Fibroblast of lung (primary cell): Measurements from ENCODE around the gene SERPINC1. TPM values are rescaled to one million over a fixed set of nuclear protein-coding genes. Genes with fewer than 3 reads are reported as not detected.
"Not testable (repeated sequence)": the region's sequence is repeated elsewhere in the genome, so short reads cannot be mapped to it uniquely, and the experiment has no call there.

Experiments
- DNase-seq, 2 donors: peaks; one replicate each; pipeline versions ENCODE4 v3.0.0 to v3.0.0-alpha.2; 2010; ENCODE audit warnings: low read depth in 2 of 2
- H2AFZ ChIP-seq: 2 replicates; pipeline ENCODE4 v1.5.1; 2012; ENCODE audit warnings: low read length, control low read depth, inconsistent platforms
- H3K27ac ChIP-seq: 2 replicates; pipeline ENCODE4 v1.5.1; 2011; ENCODE audit warnings: low read length, control low read depth; ENCODE audit not compliant: insufficient read depth
- H3K27me3 ChIP-seq: 2 replicates; pipeline ENCODE4 v1.5.1; 2011; ENCODE audit warnings: mild to moderate bottlenecking, low read length; ENCODE audit not compliant: control insufficient read depth, insufficient read depth
- H3K36me3 ChIP-seq: 2 replicates; pipeline ENCODE4 v1.5.1; 2011; ENCODE audit warnings: low read length; ENCODE audit not compliant: control insufficient read depth, insufficient read depth
- H3K4me1 ChIP-seq: 2 replicates; pipeline ENCODE4 v1.5.1; 2011; ENCODE audit warnings: low read length; ENCODE audit not compliant: control insufficient read depth, insufficient read depth; ENCODE audit errors: extremely low read depth
- H3K4me2 ChIP-seq: 2 replicates; pipeline ENCODE4 v1.5.1; 2011; ENCODE audit warnings: low read length, control low read depth; ENCODE audit not compliant: insufficient read depth; ENCODE audit errors: extremely low read depth
- H3K4me3 ChIP-seq, 4 experiments: fragments of 200-600 bp in 1 of 4; sonication (generic) in 1 of 4; replicated peaks in 1 of 4; 2 replicates each; pipeline ENCODE4 v1.5.1; 2011 to 2016; ENCODE audit warnings: low read length in 4 of 4, low read depth in 3 of 4, mild to moderate bottlenecking in 3 of 4, control low read depth in 2 of 4, inconsistent platforms in 1 of 4, mixed read lengths in 1 of 4; ENCODE audit not compliant: insufficient read depth in 1 of 4; ENCODE audit errors: control extremely low read depth in 1 of 4
- H3K79me2 ChIP-seq: 2 replicates; pipeline ENCODE4 v1.5.1; 2012; ENCODE audit warnings: mild to moderate bottlenecking, low read length, inconsistent platforms; ENCODE audit not compliant: control insufficient read depth, insufficient read depth
- H3K9ac ChIP-seq: 2 replicates; pipeline ENCODE4 v1.5.1; 2011; ENCODE audit warnings: mild to moderate bottlenecking, low read length, control low read depth; ENCODE audit not compliant: insufficient read depth
- H3K9me3 ChIP-seq: 2 replicates; pipeline ENCODE4 v1.5.1; 2012; ENCODE audit warnings: low read depth, low read length; ENCODE audit not compliant: control insufficient read depth, insufficient read depth
- H4K20me1 ChIP-seq: 2 replicates; pipeline ENCODE4 v1.5.1; 2011; ENCODE audit warnings: low read length; ENCODE audit not compliant: control insufficient read depth, insufficient read depth; ENCODE audit errors: extremely low read depth
- CTCF ChIP-seq, 2 donors: IDR thresholded peaks in 1 of 2; conservative IDR thresholded peaks in 1 of 2; 1 replicate in 1 of 2; 2 replicates in 1 of 2; pipeline ENCODE4 v1.5.1; 2011 to 2012; ENCODE audit warnings: low read length in 2 of 2, control low read depth in 1 of 2, inconsistent platforms in 1 of 2, low read depth in 1 of 2, mild to moderate bottlenecking in 1 of 2
- EZH2 ChIP-seq: IDR thresholded peaks from 2 replicates; pipeline ENCODE4 v1.5.1; 2012; ENCODE audit warnings: low read length, control low read depth, mild to moderate bottlenecking; ENCODE audit errors: missing control alignments
- polyA minus RNA-seq: library from RNA; depleted of rRNA, polyadenylated mRNA; stranded (reverse); fragments of >200 nt; gene quantifications from 2 replicates; pipeline ENCODE4 v1.2.3, GENCODE V29; 2011; ENCODE audit warnings: low replicate concordance
- polyA plus RNA-seq, 2 donors: library from polyadenylated mRNA; depleted of rRNA in 1 of 2; stranded (reverse) in 1 of 2; unstranded in 1 of 2; fragments of >200 nt; gene quantifications; 2 replicates each; pipeline ENCODE4 v1.2.1, GENCODE V29; 2011 to 2012; ENCODE audit warnings: missing spikeins in 1 of 2
- total RNA-seq: library from RNA; depleted of rRNA; stranded (reverse); fragments of >200 nt; gene quantifications from 2 replicates; pipeline ENCODE4 v1.2.1, GENCODE V29; 2014

The SERPINC1 gene
- under 0.01 TPM in 1 of 2 replicates, not detected in the other for total RNA-seq
- polyA plus RNA-seq, result 0.06 TPM in 1 of 2 replicates, not detected in the other
- polyA plus RNA-seq (2012), result 0.09 and 0.17 TPM in 2 replicates
- not detected in 2 replicates for polyA minus RNA-seq

- H3K27me3 ChIP-seq, result no peaks in the 10 kb centered on the region
- H3K27ac ChIP-seq, result no peak within 1 kb of the TSS
- no peak within 1 kb of the TSS for H3K4me3 ChIP-seq
- H3K79me2 ChIP-seq, result no peaks in the 10 kb centered on the region
- H3K4me1 ChIP-seq, result no peaks in the 10 kb centered on the region
- H3K9me3 ChIP-seq, result no peaks in the 10 kb centered on the region
- no peaks in the 10 kb centered on the region for H4K20me1 ChIP-seq
- no peak within 1 kb of the TSS for H2AFZ ChIP-seq
- H3K9ac ChIP-seq, result no peak within 1 kb of the TSS
- no peak within 1 kb of the TSS for H3K4me2 ChIP-seq
- DNase-seq, result no peak
- no peak for TF ChIP-seq EZH2
- TF ChIP-seq CTCF (conservative IDR thresholded peaks at IDR 0.05 in 1 of 2, IDR thresholded peaks at IDR 0.05 in 1 of 2; ENCODE audit: low read depth in 1 of 2, low read length in 2 of 2), result no peak
- no peaks in the 10 kb centered on the region for H3K36me3 ChIP-seq
Observed at GRCh38 chr1:173917149-173917548, at the start of gene SERPINC1. Gene SERPINC1, minus strand, starts transcription at chr1:173917327. Its CDS starts 68 bp downstream, at chr1:173917259.

GRCh38 chr1:173965896-173966295 is 48.8 kb upstream of the SERPINC1 start:
- peaks cover 11% of the 10 kb centered on the region for H3K36me3 ChIP-seq
- H3K4me3 ChIP-seq, H3K9me3 ChIP-seq, DNase-seq, H3K27me3 ChIP-seq, H3K9ac ChIP-seq, H4K20me1 ChIP-seq, H2AFZ ChIP-seq, H3K4me1 ChIP-seq, H3K79me2 ChIP-seq, H3K4me2 ChIP-seq, H3K27ac ChIP-seq: not testable (repeated sequence)

GRCh38 chr1:173963477-173963876 is 46.4 kb upstream of the SERPINC1 start:
- Histone ChIP-seq H3K79me2 (no peaks in the 10 kb centered on the region), H3K4me1 (no peaks in the 10 kb centered on the region), H2AFZ (no peak overlapping the region), H3K9me3 (no peaks in the 10 kb centered on the region), H3K4me2 (no peak overlapping the region), H3K27ac (no peak overlapping the region), H3K4me3 (no peak overlapping the region), H4K20me1 (no peaks in the 10 kb centered on the region), H3K9ac (no peak overlapping the region), H3K27me3 (no peaks in the 10 kb centered on the region), H3K36me3 (peaks cover 7% of the 10 kb centered on the region)
- TF ChIP-seq EZH2 (no peak), CTCF (conservative IDR thresholded peaks at IDR 0.05 in 1 of 2, IDR thresholded peaks at IDR 0.05 in 1 of 2; ENCODE audit: low read depth in 1 of 2, low read length in 2 of 2) (no peak)
- no peak for DNase-seq
